Measurements from ENCODE around the gene ADAT3.

- TF ChIP-seq POLR2AphosphoS5 (IDR thresholded peaks at IDR 0.05; ENCODE audit: borderline replicate concordance, low read depth, low read length) (no peak), FOXP2 (optimal IDR thresholded peaks at IDR 0.05; ENCODE audit: control extremely low read depth, extremely low read length, insufficient read depth) (no peak), EZH2 (IDR thresholded peaks at IDR 0.05) (no peak)
Measured at GRCh38 chr19:1905863-1906375, 720 bp downstream of the ADAT3 start.
